AG10803 (cell line): Measurements from ENCODE around the gene SBF1.

Source experiments
- DNase-seq: peaks from one replicate; pipeline ENCODE4 v3.0.0; 2010; ENCODE audit warnings: low read depth
- H3K4me3 ChIP-seq: 2 replicates; pipeline ENCODE4 v1.5.1; 2011; ENCODE audit warnings: mild to moderate bottlenecking, low read length, control low read depth
- CTCF ChIP-seq: conservative IDR thresholded peaks from 2 replicates; pipeline ENCODE4 v1.5.1; 2011; ENCODE audit warnings: mild to moderate bottlenecking, low read length, control low read depth, inconsistent platforms

SBF1 gene

DNA sequence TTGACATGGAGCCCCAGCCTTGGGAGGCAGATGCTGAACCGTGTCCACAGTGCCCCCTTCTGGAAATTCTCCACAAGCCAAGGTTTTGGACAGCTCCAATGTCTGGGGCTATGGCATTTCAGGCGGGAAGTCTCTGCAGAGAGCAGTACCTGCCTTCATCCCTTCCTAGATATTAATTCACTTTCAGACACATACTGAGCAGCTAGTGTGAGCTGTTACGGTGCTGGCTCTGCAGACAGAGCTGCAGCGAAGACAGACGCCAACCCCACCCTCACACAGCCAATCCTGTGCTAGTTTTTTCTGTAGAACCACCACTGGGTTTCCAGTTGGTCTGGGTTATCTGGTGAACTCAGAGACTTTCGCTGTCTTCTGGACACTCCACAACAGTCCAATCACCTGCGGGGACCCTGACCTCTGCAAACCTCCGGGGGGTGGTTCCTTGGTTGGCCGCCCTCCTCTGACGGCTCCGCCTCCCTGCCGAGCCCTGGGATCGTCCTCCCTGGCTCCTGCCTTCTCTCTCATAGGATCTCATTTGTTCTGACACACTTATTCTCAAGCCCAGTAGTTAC, 23.6 kb upstream of the SBF1 start:
- DNase-seq: peak; percentile 40
- no peak overlapping the region for H3K4me3 ChIP-seq
- peak; percentile 67 for TF ChIP-seq CTCF

GRCh38 chr22:50497093-50497492, 22.3 kb upstream of the SBF1 start:
- DNase-seq: no peak
- no peak overlapping the region for H3K4me3 ChIP-seq
- TF ChIP-seq CTCF: no peak

DNA sequence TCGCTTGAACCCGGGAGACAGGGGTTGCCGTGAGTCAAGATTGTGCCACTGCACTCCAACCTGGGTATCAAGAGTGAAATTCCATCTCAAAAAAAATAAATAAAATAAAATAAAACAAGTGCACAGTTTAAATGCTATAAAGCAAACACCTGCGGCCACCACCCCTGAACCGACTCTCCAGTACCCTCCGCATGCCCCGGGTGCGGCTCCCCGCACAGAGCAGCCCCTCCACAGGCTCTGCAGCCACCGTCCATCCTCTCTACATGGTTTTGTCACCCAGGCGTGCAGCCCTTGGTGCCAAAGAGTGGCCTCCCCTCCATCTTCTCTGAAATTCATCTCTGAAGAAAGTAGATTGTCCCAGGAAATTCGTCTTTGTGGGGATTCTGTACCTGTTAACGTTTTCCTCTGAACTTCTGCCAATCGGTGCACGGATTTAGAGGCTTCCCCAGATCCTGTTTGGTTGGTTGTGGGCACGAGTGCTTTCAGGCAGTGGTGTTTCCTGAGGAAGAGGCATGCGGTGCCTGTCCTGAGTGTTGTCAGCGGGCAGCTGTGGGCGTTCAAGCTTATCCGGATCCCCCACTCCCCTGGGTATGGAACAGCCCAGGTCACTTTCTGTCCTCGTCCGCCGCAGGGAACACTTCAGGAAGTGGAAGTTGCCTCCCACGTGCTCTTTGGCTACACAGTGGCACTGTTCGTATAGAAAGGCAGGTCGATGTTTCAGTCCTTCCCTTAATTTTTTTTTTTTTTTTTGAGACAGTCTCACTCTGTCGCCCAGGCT, 15.9 kb upstream of the SBF1 start:
- H3K4me3 ChIP-seq: no peak overlapping the region
- TF ChIP-seq CTCF: no peak
- DNase-seq: no peak

DNA sequence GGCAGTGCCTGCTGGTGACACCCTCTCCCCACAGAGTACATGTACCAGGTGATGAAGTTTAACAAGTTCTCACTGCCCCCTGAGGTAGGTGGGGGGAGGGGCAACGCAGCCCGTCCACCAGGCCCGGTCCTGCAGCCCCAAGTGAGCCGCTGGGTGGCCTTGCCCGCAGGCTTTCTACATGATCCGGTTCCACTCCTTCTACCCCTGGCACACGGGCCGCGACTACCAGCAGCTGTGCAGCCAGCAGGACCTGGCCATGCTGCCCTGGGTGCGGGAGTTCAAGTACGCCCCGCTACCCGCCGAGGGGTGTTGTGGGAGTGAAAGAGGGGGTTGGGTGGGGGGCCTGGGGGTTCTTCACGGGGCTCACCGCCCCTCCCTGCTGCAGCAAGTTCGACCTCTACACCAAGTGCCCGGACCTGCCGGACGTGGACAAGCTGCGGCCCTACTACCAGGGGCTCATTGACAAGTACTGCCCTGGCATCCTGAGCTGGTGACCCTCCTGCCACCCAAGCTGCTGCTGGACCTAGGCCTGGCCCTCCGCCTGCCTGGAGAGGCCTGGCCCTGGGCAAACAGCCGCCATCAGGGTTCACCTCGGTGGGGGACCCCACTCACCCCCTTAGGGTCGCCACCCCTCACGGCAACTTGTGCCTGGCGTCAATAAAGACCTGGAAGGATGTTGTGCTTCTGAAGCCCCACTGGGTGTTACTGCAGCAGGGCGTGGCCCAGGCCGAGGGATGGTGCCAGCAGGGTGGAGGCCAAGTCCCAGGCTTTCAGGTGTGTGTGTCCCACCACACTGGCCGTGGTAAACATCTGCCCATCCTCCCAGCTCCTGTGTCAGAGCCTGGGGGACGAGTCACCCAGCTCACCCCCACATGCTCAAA, 14.8 kb upstream of the SBF1 start:
- TF ChIP-seq CTCF: no peak
- no peak for DNase-seq
- no peak overlapping the region for H3K4me3 ChIP-seq

DNA sequence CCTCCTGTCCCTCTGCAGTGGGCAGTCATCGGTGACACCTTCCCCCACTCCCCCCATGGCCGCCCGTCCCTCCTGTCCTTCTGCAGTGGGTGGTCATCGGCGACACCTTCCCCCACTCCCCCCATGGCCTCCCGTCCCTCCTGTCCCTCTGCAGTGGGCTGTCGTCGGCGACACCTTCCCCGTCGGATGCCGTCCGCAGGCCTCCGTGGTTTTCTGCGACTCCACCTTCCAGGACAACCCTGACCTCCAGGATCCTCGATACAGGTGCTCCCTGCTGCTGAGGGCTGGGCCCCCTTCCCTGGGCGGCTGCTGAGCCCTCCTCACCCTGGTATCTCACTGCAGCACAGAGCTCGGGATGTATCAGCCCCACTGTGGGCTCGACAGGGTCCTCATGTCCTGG, 14.1 kb upstream of the SBF1 start:
- TF ChIP-seq CTCF: no peak
- H3K4me3 ChIP-seq: no peak overlapping the region
- DNase-seq: no peak

GRCh38 chr22:50488006-50488677, 13.3 kb upstream of the SBF1 start:
- DNase-seq: no peak
- TF ChIP-seq CTCF: no peak
- H3K4me3 ChIP-seq: no peak overlapping the region
